ELF-1 (cell line): ENCODE data around the gene PDGFD.

Experiments used
- DNase-seq: peaks from one replicate; pipeline ENCODE4 v3.0.0-alpha.2; 2016; ENCODE audit warnings: low read depth, low spot score

PDGFD gene

GRCh38 chr11:103920933-103921332 is 243.0 kb downstream of the PDGFD start:
- no peak for DNase-seq

GRCh38 chr11:103920449-103920848 is 243.5 kb downstream of the PDGFD start:
- DNase-seq: no peak

GRCh38 chr11:103910721-103911120 is 253.2 kb downstream of the PDGFD start:
- peak; percentile 83 for DNase-seq

- DNase-seq: no peak
These were observed 256.1 kb downstream of the PDGFD start for GRCh38 chr11:103907548-103908455.

- no peak for DNase-seq
These were observed 256.8 kb downstream of the PDGFD start for GRCh38 chr11:103907136-103907535.

GRCh38 chr11:103906291-103906867 is 257.6 kb downstream of the PDGFD start:
- DNase-seq: no peak

- DNase-seq: no peak
These were observed 259.7 kb downstream of the PDGFD start for GRCh38 chr11:103904324-103904667.

- no peak for DNase-seq
These were observed 260.2 kb downstream of the PDGFD start for GRCh38 chr11:103903621-103904323.

- DNase-seq: no peak
These were observed 261.0 kb downstream of the PDGFD start for GRCh38 chr11:103902994-103903393.

- no peak for DNase-seq
These were observed 262.3 kb downstream of the PDGFD start for GRCh38 chr11:103901656-103902055.

- no peak for DNase-seq
These were observed 265.2 kb downstream of the PDGFD start for GRCh38 chr11:103898577-103899336.

GRCh38 chr11:103898065-103898464 is 265.9 kb downstream of the PDGFD start:
- DNase-seq: no peak

- no peak for DNase-seq
These were observed 266.6 kb downstream of the PDGFD start for GRCh38 chr11:103897160-103897936.

- no peak for DNase-seq
These were observed 268.8 kb downstream of the PDGFD start for GRCh38 chr11:103895106-103895505.

- DNase-seq: no peak
These were observed 269.3 kb downstream of the PDGFD start for GRCh38 chr11:103894673-103895072.

- no peak for DNase-seq
These were observed 269.9 kb downstream of the PDGFD start for GRCh38 chr11:103894034-103894433.

GRCh38 chr11:103893371-103893770 is 270.6 kb downstream of the PDGFD start:
- DNase-seq: no peak

- peak; percentile 2 for DNase-seq
These were observed 271.3 kb downstream of the PDGFD start for GRCh38 chr11:103892603-103893002.

GRCh38 chr11:103890654-103891053 is 273.3 kb downstream of the PDGFD start:
- DNase-seq: no peak

GRCh38 chr11:103889679-103890078 is 274.3 kb downstream of the PDGFD start:
- no peak for DNase-seq

GRCh38 chr11:103888541-103888951 is 275.4 kb downstream of the PDGFD start:
- DNase-seq: no peak
